Subcutaneous adipose tissue (tissue), 4 donors: ENCODE results near the gene PACSIN2. TPM values are rescaled to one million over a fixed set of nuclear protein-coding genes. Genes with fewer than 3 reads are reported as not detected.

Source experiments
- total RNA-seq, 4 donors: library from RNA; depleted of rRNA; stranded (reverse); fragments of >200 nt; gene quantifications; one replicate each; pipeline ENCODE4 v1.1.0, GENCODE V29; 2016
- TF ChIP-seq, protein P1 (sequence below): fragments of 450-650 bp; IDR thresholded peaks from one replicate; pipeline ENCODE4 v1.5.1; 2016; ENCODE audit warnings: low read depth, mild to moderate bottlenecking, control low read depth, antibody characterized with exemption, moderate library complexity

The PACSIN2 gene
- total RNA-seq, 4 donors from 2014 or later, result 36.5 to 45.8 (median 39.9) TPM

DNA sequence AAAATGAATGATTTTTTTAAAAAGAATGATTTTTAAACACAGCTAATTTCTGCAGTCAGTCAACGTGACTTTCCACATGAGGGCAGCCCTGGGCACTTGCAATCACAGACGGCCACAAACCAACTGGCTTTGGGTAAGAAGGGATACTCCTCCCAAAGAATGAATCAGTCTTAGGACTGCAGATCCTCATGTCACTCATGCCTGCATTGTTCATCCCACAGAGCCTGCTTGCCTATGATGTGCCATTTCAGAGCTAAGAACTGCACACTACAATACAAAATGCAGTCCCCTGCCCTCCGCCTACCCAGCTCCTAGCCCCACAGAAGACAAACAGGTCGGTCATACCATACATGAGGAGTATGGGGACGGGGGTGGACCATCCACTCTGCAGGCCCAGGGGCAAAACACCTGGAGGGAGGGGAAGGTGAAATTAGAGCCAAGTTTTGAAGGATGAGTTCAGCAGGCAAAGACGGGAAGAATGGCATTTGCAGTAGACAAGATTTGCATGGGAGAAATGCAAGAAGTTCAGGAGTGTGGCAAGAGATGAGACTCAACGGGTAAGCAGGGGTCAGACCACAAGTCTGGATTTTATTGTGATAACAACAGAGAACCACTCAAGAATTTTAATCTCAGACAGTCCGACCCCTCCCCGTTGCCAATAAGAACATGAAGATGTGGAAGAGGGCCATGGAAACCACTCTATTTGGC, 24.7 kb downstream of the PACSIN2 start:
- TF ChIP-seq, protein P1, sequence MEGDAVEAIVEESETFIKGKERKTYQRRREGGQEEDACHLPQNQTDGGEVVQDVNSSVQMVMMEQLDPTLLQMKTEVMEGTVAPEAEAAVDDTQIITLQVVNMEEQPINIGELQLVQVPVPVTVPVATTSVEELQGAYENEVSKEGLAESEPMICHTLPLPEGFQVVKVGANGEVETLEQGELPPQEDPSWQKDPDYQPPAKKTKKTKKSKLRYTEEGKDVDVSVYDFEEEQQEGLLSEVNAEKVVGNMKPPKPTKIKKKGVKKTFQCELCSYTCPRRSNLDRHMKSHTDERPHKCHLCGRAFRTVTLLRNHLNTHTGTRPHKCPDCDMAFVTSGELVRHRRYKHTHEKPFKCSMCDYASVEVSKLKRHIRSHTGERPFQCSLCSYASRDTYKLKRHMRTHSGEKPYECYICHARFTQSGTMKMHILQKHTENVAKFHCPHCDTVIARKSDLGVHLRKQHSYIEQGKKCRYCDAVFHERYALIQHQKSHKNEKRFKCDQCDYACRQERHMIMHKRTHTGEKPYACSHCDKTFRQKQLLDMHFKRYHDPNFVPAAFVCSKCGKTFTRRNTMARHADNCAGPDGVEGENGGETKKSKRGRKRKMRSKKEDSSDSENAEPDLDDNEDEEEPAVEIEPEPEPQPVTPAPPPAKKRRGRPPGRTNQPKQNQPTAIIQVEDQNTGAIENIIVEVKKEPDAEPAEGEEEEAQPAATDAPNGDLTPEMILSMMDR, result no peak

GRCh38 chr22:42986115-42986514, 28.8 kb downstream of the PACSIN2 start:
- TF ChIP-seq, protein P1, result no peak

- TF ChIP-seq, protein P1, result no peak
Measured at GRCh38 chr22:42985531-42985905, 29.4 kb downstream of the PACSIN2 start.

DNA sequence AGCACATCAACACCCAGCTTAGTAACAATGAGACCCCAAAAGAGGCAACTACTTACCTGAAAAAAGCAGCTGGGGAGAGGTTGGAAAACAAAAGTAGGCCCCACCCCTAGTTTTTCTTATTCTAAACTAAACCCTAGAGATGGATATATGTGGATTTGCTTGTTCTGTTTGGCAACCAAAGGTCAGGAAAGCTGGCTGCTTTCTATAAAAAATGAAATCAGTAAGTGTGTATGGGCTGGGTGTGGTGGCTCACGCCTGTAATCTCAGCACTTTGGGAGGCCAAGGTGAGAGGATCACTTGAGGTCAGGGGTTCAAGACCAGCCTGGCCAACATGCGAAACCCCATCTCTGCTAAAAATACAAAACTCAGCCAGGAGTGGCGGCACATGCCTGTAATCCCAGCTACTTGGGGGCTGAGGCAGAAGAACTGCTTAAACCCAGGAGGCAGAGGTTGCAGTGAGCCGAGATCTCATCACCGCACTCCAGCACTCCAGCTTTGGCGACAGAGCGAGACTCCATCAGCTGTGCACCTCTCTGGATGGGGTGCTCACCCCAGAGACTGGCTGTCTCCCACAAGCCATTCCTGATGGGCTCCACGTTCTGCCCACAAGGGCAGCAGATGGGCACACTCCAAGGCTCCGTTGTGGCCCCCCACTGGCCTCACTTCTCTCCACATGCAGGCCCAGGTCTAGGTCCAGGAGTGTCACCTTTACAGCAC, 30.0 kb downstream of the PACSIN2 start:
- TF ChIP-seq, protein P1, result no peak

- TF ChIP-seq, protein P1, result no peak
Measured at GRCh38 chr22:42984397-42984796, 30.6 kb downstream of the PACSIN2 start.

DNA sequence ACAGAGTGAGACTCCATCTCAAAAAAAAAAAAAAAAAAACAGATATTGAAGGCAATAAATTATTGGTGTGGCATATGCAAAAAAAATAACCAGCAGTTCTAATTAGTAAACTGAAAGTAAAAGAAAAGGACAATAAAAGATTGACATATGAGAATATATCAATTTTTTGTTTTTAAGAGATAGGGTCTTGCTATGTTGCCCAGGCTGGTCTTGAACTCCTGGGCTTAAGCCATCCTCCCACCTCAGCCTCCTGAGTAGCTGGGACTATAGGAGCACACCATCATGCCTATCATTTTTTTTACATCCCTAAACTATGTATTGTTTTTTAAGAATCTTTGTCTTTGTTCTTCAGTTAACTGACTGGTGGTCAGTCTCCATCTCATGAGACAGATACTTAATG, 31.5 kb downstream of the PACSIN2 start:
- TF ChIP-seq, protein P1, result no peak

DNA sequence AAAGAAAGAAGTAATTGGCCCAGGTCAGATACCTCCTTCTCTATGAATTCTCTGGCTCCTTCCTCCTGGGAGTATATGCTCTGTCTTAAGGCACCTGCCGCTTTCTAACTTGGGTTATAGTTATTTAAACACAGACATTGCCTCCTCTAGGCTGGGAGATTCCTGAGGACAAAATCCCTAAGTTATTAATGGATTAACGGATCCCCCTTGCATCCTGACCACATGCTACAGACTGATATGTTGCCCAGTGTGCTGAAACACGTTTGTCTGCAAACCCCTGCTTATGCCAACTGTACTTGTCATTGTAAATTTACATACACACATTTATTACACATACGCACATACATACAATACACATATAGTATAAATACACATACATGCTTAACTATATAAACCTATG, 35.3 kb downstream of the PACSIN2 start:
- TF ChIP-seq, protein P1, result no peak
